HEK293 (cell line): ENCODE measurements around the gene SLC46A2.

Experiments
- ATF2 ChIP-seq: fragments of 450-650 bp; formaldehyde crosslinking; IDR thresholded peaks from 2 replicates; pipeline ENCODE4 v1.5.1; 2016; ENCODE audit warnings: missing biosample characterization, missing genetic modification characterization, low read depth
- CTCF ChIP-seq: fragments of 450-650 bp; formaldehyde crosslinking; IDR thresholded peaks from 2 replicates; pipeline ENCODE4 v1.5.1; 2016; ENCODE audit warnings: missing biosample characterization, missing genetic modification characterization
- ELK4 ChIP-seq: IDR thresholded peaks from 2 replicates; pipeline ENCODE4 v1.6.1; 2011; ENCODE audit warnings: mild to moderate bottlenecking, low read depth, low read length, borderline replicate concordance
- MYNN ChIP-seq: fragments of 450-650 bp; formaldehyde crosslinking; IDR thresholded peaks from 2 replicates; pipeline ENCODE4 v1.5.1; 2016; ENCODE audit warnings: missing biosample characterization, missing genetic modification characterization, borderline replicate concordance
- ZBTB11 ChIP-seq: fragments of 450-650 bp; formaldehyde crosslinking; conservative IDR thresholded peaks from 2 replicates; pipeline ENCODE4 v1.5.1; 2016; ENCODE audit warnings: low read depth, missing biosample characterization, missing genetic modification characterization
- ZNF138 ChIP-seq: fragments of 450-650 bp; formaldehyde crosslinking; IDR thresholded peaks from 2 replicates; pipeline ENCODE4 v1.5.1; 2016; ENCODE audit warnings: missing biosample characterization, missing genetic modification characterization, borderline replicate concordance
- ZNF175 ChIP-seq: fragments of 450-650 bp; formaldehyde crosslinking; IDR thresholded peaks from 2 replicates; pipeline ENCODE4 v1.5.1; 2016; ENCODE audit warnings: missing biosample characterization, missing genetic modification characterization
- ZNF274 ChIP-seq, 2 experiments: fragments of 200-500 bp in 1 of 2; fragments of 450-650 bp in 1 of 2; sonication (Bioruptor generic) in 1 of 2; formaldehyde crosslinking in 1 of 2; IDR thresholded peaks; 2 replicates each; pipeline versions ENCODE4 v1.5.1 to v1.6.1; 2014 to 2016; ENCODE audit warnings: borderline replicate concordance in 1 of 2, inconsistent platforms in 1 of 2, low read length in 1 of 2, missing biosample characterization in 1 of 2, missing genetic modification characterization in 1 of 2
- ZNF362 ChIP-seq: fragments of 450-650 bp; formaldehyde crosslinking; IDR thresholded peaks from 2 replicates; pipeline ENCODE4 v1.5.1; 2016; ENCODE audit warnings: missing biosample characterization, missing genetic modification characterization
- ZNF48 ChIP-seq: fragments of 450-650 bp; formaldehyde crosslinking; IDR thresholded peaks from 2 replicates; pipeline ENCODE4 v1.5.1; 2016; ENCODE audit warnings: missing biosample characterization, missing genetic modification characterization
- ZNF76 ChIP-seq: fragments of 450-650 bp; formaldehyde crosslinking; IDR thresholded peaks from 2 replicates; pipeline ENCODE4; 2016; ENCODE audit warnings: low read depth, missing biosample characterization, missing genetic modification characterization, borderline replicate concordance
- ZNF785 ChIP-seq: fragments of 450-650 bp; formaldehyde crosslinking; IDR thresholded peaks from 2 replicates; pipeline ENCODE4 v1.5.1; 2016; ENCODE audit warnings: missing biosample characterization, missing genetic modification characterization
- ZSCAN30 ChIP-seq: fragments of 450-650 bp; IDR thresholded peaks from 2 replicates; pipeline ENCODE4 v1.5.1; 2018; ENCODE audit warnings: missing biosample characterization, mild to moderate bottlenecking, missing genetic modification characterization, moderate library complexity

- TF ChIP-seq ZNF274 (IDR thresholded peaks at IDR 0.05; ENCODE audit: low read length) (no peak), ZNF274 (tag by site-specific recombination; IDR thresholded peaks at IDR 0.05; ENCODE audit: borderline replicate concordance) (no peak), CTCF (no peak), ZSCAN30 (tag by site-specific recombination) (no peak), ELK4 (no peak), ZNF138 (tag by site-specific recombination) (no peak), ATF2 (no peak), ZNF48 (tag by site-specific recombination) (no peak), ZNF76 (tag by site-specific recombination) (no peak), ZNF175 (no peak), ZBTB11 (no peak), ZNF362 (tag by site-specific recombination) (no peak), MYNN (tag by site-specific recombination) (no peak), ZNF785 (tag by site-specific recombination) (no peak)
These were observed 29.5 kb downstream of the SLC46A2 start for GRCh38 chr9:112861155-112861554.
